ENCODE data around the gene LMF1.

LMF1 gene

GRCh38 chr16:920717-921116, 50.1 kb downstream of the LMF1 start:
- DNase-seq = no peak
- in situ Hi-C loops (cut with MboI; ENCODE audit: low pct_unique_long_range_greater_than_20kb, low sequenced_read_pairs) = no loop called here

GRCh38 chr16:920051-920681, 50.6 kb downstream of the LMF1 start:
- in situ Hi-C loops (cut with MboI; ENCODE audit: low pct_unique_long_range_greater_than_20kb, low sequenced_read_pairs) = no loop called here
- no peak for DNase-seq

GRCh38 chr16:919658-920050, 51.1 kb downstream of the LMF1 start:
- DNase-seq = no peak

GRCh38 chr16:918741-919657, 51.8 kb downstream of the LMF1 start:
- in situ Hi-C loops (cut with MboI; ENCODE audit: low pct_unique_long_range_greater_than_20kb, low sequenced_read_pairs) = no loop called here

More at GRCh38 chr16:919658-920050, 51.1 kb downstream of the LMF1 start:
- in situ Hi-C loops (cut with MboI; ENCODE audit: low pct_unique_long_range_greater_than_20kb, low sequenced_read_pairs) = no loop called here

GRCh38 chr16:918068-918467, 52.7 kb downstream of the LMF1 start:
- no peak for DNase-seq
- in situ Hi-C loops (cut with MboI; ENCODE audit: low pct_unique_long_range_greater_than_20kb, low sequenced_read_pairs) = no loop called here

More at GRCh38 chr16:918741-919657, 51.8 kb downstream of the LMF1 start:
- DNase-seq = no peak

GRCh38 chr16:917591-918061, 53.2 kb downstream of the LMF1 start:
- in situ Hi-C loops (cut with MboI; ENCODE audit: low pct_unique_long_range_greater_than_20kb, low sequenced_read_pairs) = no loop called here
- no peak for DNase-seq

- in situ Hi-C loops (cut with MboI; ENCODE audit: low pct_unique_long_range_greater_than_20kb, low sequenced_read_pairs) = no loop called here
Observed at GRCh38 chr16:916035-916799, 54.6 kb downstream of the LMF1 start.

GRCh38 chr16:915546-915945, 55.2 kb downstream of the LMF1 start:
- in situ Hi-C loops (cut with MboI; ENCODE audit: low pct_unique_long_range_greater_than_20kb, low sequenced_read_pairs) = no loop called here
- no peak for DNase-seq

More at GRCh38 chr16:916035-916799, 54.6 kb downstream of the LMF1 start:
- no peak for DNase-seq

GRCh38 chr16:914440-914839, 56.3 kb downstream of the LMF1 start:
- DNase-seq = no peak
- in situ Hi-C loops (cut with MboI; ENCODE audit: low pct_unique_long_range_greater_than_20kb, low sequenced_read_pairs) = no loop called here

GRCh38 chr16:913817-914439, 56.9 kb downstream of the LMF1 start:
- DNase-seq = no peak
- in situ Hi-C loops (cut with MboI; ENCODE audit: low pct_unique_long_range_greater_than_20kb, low sequenced_read_pairs) = no loop called here

GRCh38 chr16:912684-913613, 57.8 kb downstream of the LMF1 start:
- no peak for DNase-seq
- in situ Hi-C loops (cut with MboI; ENCODE audit: low pct_unique_long_range_greater_than_20kb, low sequenced_read_pairs) = no loop called here

- no peak for DNase-seq
- in situ Hi-C loops (cut with MboI; ENCODE audit: low pct_unique_long_range_greater_than_20kb, low sequenced_read_pairs) = no loop called here
Observed at GRCh38 chr16:912322-912683, 58.5 kb downstream of the LMF1 start.

- in situ Hi-C loops (cut with MboI; ENCODE audit: low pct_unique_long_range_greater_than_20kb, low sequenced_read_pairs) = no loop called here
- DNase-seq = no peak
Observed at GRCh38 chr16:911604-912321, 59.0 kb downstream of the LMF1 start.

GRCh38 chr16:911101-911500, 59.7 kb downstream of the LMF1 start:
- in situ Hi-C loops (cut with MboI; ENCODE audit: low pct_unique_long_range_greater_than_20kb, low sequenced_read_pairs) = no loop called here
- DNase-seq = no peak

- DNase-seq = no peak
- in situ Hi-C loops (cut with MboI; ENCODE audit: low pct_unique_long_range_greater_than_20kb, low sequenced_read_pairs) = no loop called here
Observed at GRCh38 chr16:910181-910580, 60.6 kb downstream of the LMF1 start.

GRCh38 chr16:909281-910000, 61.3 kb downstream of the LMF1 start:
- DNase-seq = no peak
- in situ Hi-C loops (cut with MboI; ENCODE audit: low pct_unique_long_range_greater_than_20kb, low sequenced_read_pairs) = no loop called here

GRCh38 chr16:908526-909155, 62.1 kb downstream of the LMF1 start:
- in situ Hi-C loops (cut with MboI; ENCODE audit: low pct_unique_long_range_greater_than_20kb, low sequenced_read_pairs) = no loop called here
- DNase-seq = no peak

Measured in KBM-7 (cell line).